T-helper 1 cell treated with Interleukin-12 subunit alpha and Interleukin-12 subunit beta and Interleukin-4 antibody, amounts not matched to agents 30 μg/mL and 1 μg/mL, for 36 hours (primary cell): ENCODE results near the gene B4GALNT3.

Experiments
- H3K27ac Mint-ChIP-seq: one replicate; pipeline ENCODE4 v1.8.0; 2021; ENCODE audit warnings: mild to moderate bottlenecking, mixed read lengths
- H3K27me3 Mint-ChIP-seq: one replicate; pipeline ENCODE4 v1.8.0; 2021; ENCODE audit warnings: low read depth, mixed read lengths
- H3K36me3 Mint-ChIP-seq: one replicate; pipeline ENCODE4 v1.8.0; 2021; ENCODE audit warnings: low read depth, mixed read lengths
- H3K4me1 Mint-ChIP-seq: one replicate; pipeline ENCODE4 v1.8.0; 2021; ENCODE audit warnings: low read depth, mixed read lengths
- H3K4me3 Mint-ChIP-seq: one replicate; pipeline ENCODE4 v1.8.0; 2021; ENCODE audit warnings: mild to moderate bottlenecking, moderate library complexity, mixed read lengths
- H3K9me3 Mint-ChIP-seq: one replicate; pipeline ENCODE4 v1.8.0; 2021; ENCODE audit warnings: mixed read lengths

Gene B4GALNT3

GRCh38 chr12:509500-509899 is 49.8 kb downstream of the B4GALNT3 start:
- Mint-ChIP-seq H3K9me3 (no peaks in the 10 kb centered on the region), H3K27ac (no peak overlapping the region), H3K36me3 (no peaks in the 10 kb centered on the region), H3K27me3 (peaks cover 20% of the 10 kb centered on the region), H3K4me1 (no peaks in the 10 kb centered on the region), H3K4me3 (no peak overlapping the region)

GRCh38 chr12:510071-510825 is 50.5 kb downstream of the B4GALNT3 start:
- H3K36me3 Mint-ChIP-seq = no peaks in the 10 kb centered on the region
- no peak overlapping the region for H3K27ac Mint-ChIP-seq
- no peaks in the 10 kb centered on the region for H3K9me3 Mint-ChIP-seq
- no peaks in the 10 kb centered on the region for H3K4me1 Mint-ChIP-seq
- peaks cover 13% of the 10 kb centered on the region for H3K27me3 Mint-ChIP-seq
- no peak overlapping the region for H3K4me3 Mint-ChIP-seq

GRCh38 chr12:512933-513332 is 53.2 kb downstream of the B4GALNT3 start:
- Mint-ChIP-seq H3K4me1 (no peaks in the 10 kb centered on the region), H3K27ac (no peak overlapping the region), H3K4me3 (no peak overlapping the region), H3K9me3 (no peaks in the 10 kb centered on the region), H3K36me3 (no peaks in the 10 kb centered on the region), H3K27me3 (peaks cover 7% of the 10 kb centered on the region)

GRCh38 chr12:513446-513845 is 53.7 kb downstream of the B4GALNT3 start:
- Mint-ChIP-seq H3K36me3 (no peaks in the 10 kb centered on the region), H3K4me1 (no peaks in the 10 kb centered on the region), H3K9me3 (no peaks in the 10 kb centered on the region), H3K27me3 (peaks cover 7% of the 10 kb centered on the region), H3K4me3 (no peak overlapping the region), H3K27ac (no peak overlapping the region)

- no peaks in the 10 kb centered on the region for H3K36me3 Mint-ChIP-seq
Measured at GRCh38 chr12:517538-517937, 57.8 kb downstream of the B4GALNT3 start.

GRCh38 chr12:520119-520518 is 60.4 kb downstream of the B4GALNT3 start:
- H3K4me3 Mint-ChIP-seq = no peak overlapping the region
- no peak overlapping the region for H3K27ac Mint-ChIP-seq
- no peaks in the 10 kb centered on the region for H3K36me3 Mint-ChIP-seq
- no peaks in the 10 kb centered on the region for H3K9me3 Mint-ChIP-seq
- H3K4me1 Mint-ChIP-seq = no peaks in the 10 kb centered on the region
- peaks cover 10% of the 10 kb centered on the region for H3K27me3 Mint-ChIP-seq

More at GRCh38 chr12:517538-517937, 57.8 kb downstream of the B4GALNT3 start:
- H3K4me1 Mint-ChIP-seq = no peaks in the 10 kb centered on the region
- no peak overlapping the region for H3K4me3 Mint-ChIP-seq
- peaks cover 14% of the 10 kb centered on the region for H3K27me3 Mint-ChIP-seq
- no peaks in the 10 kb centered on the region for H3K9me3 Mint-ChIP-seq
- H3K27ac Mint-ChIP-seq = no peak overlapping the region

GRCh38 chr12:522692-523378 is 63.1 kb downstream of the B4GALNT3 start:
- Mint-ChIP-seq H3K4me1 (no peaks in the 10 kb centered on the region), H3K27ac (no peak overlapping the region), H3K36me3 (no peaks in the 10 kb centered on the region), H3K4me3 (no peak overlapping the region), H3K9me3 (no peaks in the 10 kb centered on the region), H3K27me3 (peaks cover 10% of the 10 kb centered on the region)

- no peak overlapping the region for H3K27ac Mint-ChIP-seq
- no peaks in the 10 kb centered on the region for H3K4me1 Mint-ChIP-seq
- no peaks in the 10 kb centered on the region for H3K36me3 Mint-ChIP-seq
- peaks cover 10% of the 10 kb centered on the region for H3K27me3 Mint-ChIP-seq
- H3K4me3 Mint-ChIP-seq = no peak overlapping the region
- no peaks in the 10 kb centered on the region for H3K9me3 Mint-ChIP-seq
Measured at GRCh38 chr12:524167-524951, 64.6 kb downstream of the B4GALNT3 start.

- H3K27ac Mint-ChIP-seq = no peak overlapping the region
- H3K36me3 Mint-ChIP-seq = no peaks in the 10 kb centered on the region
- H3K27me3 Mint-ChIP-seq = no peaks in the 10 kb centered on the region
- no peaks in the 10 kb centered on the region for H3K4me1 Mint-ChIP-seq
- no peak overlapping the region for H3K4me3 Mint-ChIP-seq
- H3K9me3 Mint-ChIP-seq = peaks cover 7% of the 10 kb centered on the region
Measured at GRCh38 chr12:526089-526488, 66.3 kb downstream of the B4GALNT3 start.

- H3K27ac Mint-ChIP-seq = no peak overlapping the region
Measured at GRCh38 chr12:527241-527640, 67.5 kb downstream of the B4GALNT3 start.

GRCh38 chr12:527729-528128 is 68.0 kb downstream of the B4GALNT3 start:
- no peak overlapping the region for H3K4me3 Mint-ChIP-seq
- peaks cover 14% of the 10 kb centered on the region for H3K9me3 Mint-ChIP-seq
- no peak overlapping the region for H3K27ac Mint-ChIP-seq

More at GRCh38 chr12:527241-527640, 67.5 kb downstream of the B4GALNT3 start:
- Mint-ChIP-seq H3K4me3 (no peak overlapping the region), H3K36me3 (no peaks in the 10 kb centered on the region), H3K27me3 (no peaks in the 10 kb centered on the region), H3K4me1 (no peaks in the 10 kb centered on the region), H3K9me3 (peaks cover 10% of the 10 kb centered on the region)

GRCh38 chr12:530308-530707 is 70.6 kb downstream of the B4GALNT3 start:
- Mint-ChIP-seq H3K27me3 (no peaks in the 10 kb centered on the region), H3K9me3 (peaks cover 15% of the 10 kb centered on the region), H3K36me3 (no peaks in the 10 kb centered on the region), H3K4me3 (no peak overlapping the region), H3K4me1 (no peaks in the 10 kb centered on the region), H3K27ac (no peak overlapping the region)

More at GRCh38 chr12:527729-528128, 68.0 kb downstream of the B4GALNT3 start:
- Mint-ChIP-seq H3K36me3 (no peaks in the 10 kb centered on the region), H3K27me3 (no peaks in the 10 kb centered on the region), H3K4me1 (no peaks in the 10 kb centered on the region)

GRCh38 chr12:530821-531220 is 71.1 kb downstream of the B4GALNT3 start:
- Mint-ChIP-seq H3K4me3 (no peak overlapping the region), H3K27ac (no peak overlapping the region), H3K4me1 (no peaks in the 10 kb centered on the region), H3K36me3 (no peaks in the 10 kb centered on the region), H3K9me3 (peaks cover 15% of the 10 kb centered on the region), H3K27me3 (no peaks in the 10 kb centered on the region)

- Mint-ChIP-seq H3K27me3 (no peaks in the 10 kb centered on the region), H3K9me3 (peaks cover 15% of the 10 kb centered on the region), H3K4me1 (no peaks in the 10 kb centered on the region), H3K36me3 (no peaks in the 10 kb centered on the region), H3K4me3 (no peak overlapping the region), H3K27ac (no peak overlapping the region)
Measured at GRCh38 chr12:531951-532585, 72.3 kb downstream of the B4GALNT3 start.
